ENCODE results near the gene RAVER2.
"Not testable (repeated sequence)": the region's sequence is repeated elsewhere in the genome, so short reads cannot be mapped to it uniquely, and the experiment has no call there.

The RAVER2 gene

DNA sequence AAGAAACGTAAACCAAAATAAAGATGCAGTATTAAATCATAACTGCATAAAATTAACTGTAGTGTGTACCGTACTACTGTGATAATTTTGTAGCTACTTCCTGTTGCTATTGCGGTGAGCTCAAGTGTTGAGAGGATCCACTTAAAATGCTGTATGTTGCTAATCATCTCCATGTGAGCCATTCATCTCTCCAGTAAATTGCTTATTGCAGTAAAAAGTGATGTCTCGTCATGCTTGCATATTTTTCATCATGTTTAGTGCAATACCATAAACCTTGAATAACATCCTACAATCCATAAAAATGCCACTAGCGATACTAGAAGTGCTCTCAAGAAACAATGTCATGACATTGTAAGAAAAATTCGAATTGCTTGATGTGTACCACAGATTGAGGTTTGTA lies 66.3 kb downstream of the RAVER2 start:
- Histone ChIP-seq H3K27me3 (ENCODE audit: insufficient read depth, poor library complexity, severe bottlenecking) (no peaks in the 10 kb centered on the region), H3K27ac (replicated peaks) (no peak overlapping the region), H3K4me3 (replicated peaks; ENCODE audit: insufficient read depth, low read length) (no peak overlapping the region)
- no peak for DNase-seq (ENCODE audit: low read depth in 1 of 2, low spot score in 1 of 2)
- TF ChIP-seq, protein P1, sequence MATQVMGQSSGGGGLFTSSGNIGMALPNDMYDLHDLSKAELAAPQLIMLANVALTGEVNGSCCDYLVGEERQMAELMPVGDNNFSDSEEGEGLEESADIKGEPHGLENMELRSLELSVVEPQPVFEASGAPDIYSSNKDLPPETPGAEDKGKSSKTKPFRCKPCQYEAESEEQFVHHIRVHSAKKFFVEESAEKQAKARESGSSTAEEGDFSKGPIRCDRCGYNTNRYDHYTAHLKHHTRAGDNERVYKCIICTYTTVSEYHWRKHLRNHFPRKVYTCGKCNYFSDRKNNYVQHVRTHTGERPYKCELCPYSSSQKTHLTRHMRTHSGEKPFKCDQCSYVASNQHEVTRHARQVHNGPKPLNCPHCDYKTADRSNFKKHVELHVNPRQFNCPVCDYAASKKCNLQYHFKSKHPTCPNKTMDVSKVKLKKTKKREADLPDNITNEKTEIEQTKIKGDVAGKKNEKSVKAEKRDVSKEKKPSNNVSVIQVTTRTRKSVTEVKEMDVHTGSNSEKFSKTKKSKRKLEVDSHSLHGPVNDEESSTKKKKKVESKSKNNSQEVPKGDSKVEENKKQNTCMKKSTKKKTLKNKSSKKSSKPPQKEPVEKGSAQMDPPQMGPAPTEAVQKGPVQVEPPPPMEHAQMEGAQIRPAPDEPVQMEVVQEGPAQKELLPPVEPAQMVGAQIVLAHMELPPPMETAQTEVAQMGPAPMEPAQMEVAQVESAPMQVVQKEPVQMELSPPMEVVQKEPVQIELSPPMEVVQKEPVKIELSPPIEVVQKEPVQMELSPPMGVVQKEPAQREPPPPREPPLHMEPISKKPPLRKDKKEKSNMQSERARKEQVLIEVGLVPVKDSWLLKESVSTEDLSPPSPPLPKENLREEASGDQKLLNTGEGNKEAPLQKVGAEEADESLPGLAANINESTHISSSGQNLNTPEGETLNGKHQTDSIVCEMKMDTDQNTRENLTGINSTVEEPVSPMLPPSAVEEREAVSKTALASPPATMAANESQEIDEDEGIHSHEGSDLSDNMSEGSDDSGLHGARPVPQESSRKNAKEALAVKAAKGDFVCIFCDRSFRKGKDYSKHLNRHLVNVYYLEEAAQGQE (IDR thresholded peaks at IDR 0.05; ENCODE audit: insufficient replicate concordance, low read depth): no peak
- TF ChIP-seq SPI1 (IDR thresholded peaks at IDR 0.05; ENCODE audit: borderline replicate concordance, low read depth) (no peak), POLR2AphosphoS5 (IDR thresholded peaks at IDR 0.05; ENCODE audit: low read depth) (no peak), GABPA (IDR thresholded peaks at IDR 0.05; ENCODE audit: low read depth) (no peak)
- TF ChIP-seq, protein P2, sequence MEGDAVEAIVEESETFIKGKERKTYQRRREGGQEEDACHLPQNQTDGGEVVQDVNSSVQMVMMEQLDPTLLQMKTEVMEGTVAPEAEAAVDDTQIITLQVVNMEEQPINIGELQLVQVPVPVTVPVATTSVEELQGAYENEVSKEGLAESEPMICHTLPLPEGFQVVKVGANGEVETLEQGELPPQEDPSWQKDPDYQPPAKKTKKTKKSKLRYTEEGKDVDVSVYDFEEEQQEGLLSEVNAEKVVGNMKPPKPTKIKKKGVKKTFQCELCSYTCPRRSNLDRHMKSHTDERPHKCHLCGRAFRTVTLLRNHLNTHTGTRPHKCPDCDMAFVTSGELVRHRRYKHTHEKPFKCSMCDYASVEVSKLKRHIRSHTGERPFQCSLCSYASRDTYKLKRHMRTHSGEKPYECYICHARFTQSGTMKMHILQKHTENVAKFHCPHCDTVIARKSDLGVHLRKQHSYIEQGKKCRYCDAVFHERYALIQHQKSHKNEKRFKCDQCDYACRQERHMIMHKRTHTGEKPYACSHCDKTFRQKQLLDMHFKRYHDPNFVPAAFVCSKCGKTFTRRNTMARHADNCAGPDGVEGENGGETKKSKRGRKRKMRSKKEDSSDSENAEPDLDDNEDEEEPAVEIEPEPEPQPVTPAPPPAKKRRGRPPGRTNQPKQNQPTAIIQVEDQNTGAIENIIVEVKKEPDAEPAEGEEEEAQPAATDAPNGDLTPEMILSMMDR (IDR thresholded peaks at IDR 0.05; ENCODE audit: insufficient read depth, low read length): no peak

DNA sequence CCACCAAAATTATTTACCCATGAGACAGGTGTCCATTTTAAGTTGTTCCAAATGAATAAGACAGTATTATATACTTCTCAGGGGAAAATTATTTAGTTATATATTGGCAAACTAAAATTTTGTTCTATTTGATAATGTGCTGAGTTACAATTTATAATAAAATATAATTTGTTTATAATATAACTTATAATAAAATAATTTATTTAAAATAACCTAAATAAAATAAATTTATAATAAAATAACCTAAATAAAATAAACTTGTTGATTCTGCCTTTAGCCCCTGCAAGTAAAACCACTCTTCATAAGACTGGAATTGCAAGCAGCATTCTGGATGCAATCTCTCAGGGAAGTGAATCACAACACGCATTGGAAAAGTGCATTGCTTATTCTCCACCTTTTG lies 69.6 kb downstream of the RAVER2 start:
- Histone ChIP-seq H3K27me3 (ENCODE audit: insufficient read depth, poor library complexity, severe bottlenecking) (no peaks in the 10 kb centered on the region), H3K27ac (replicated peaks) (no peak overlapping the region), H3K4me3 (replicated peaks; ENCODE audit: insufficient read depth, low read length) (no peak overlapping the region)
- no peak for DNase-seq (ENCODE audit: low read depth in 1 of 2, low spot score in 1 of 2)
- TF ChIP-seq GABPA (IDR thresholded peaks at IDR 0.05; ENCODE audit: low read depth) (no peak), SPI1 (IDR thresholded peaks at IDR 0.05; ENCODE audit: borderline replicate concordance, low read depth) (no peak), POLR2AphosphoS5 (IDR thresholded peaks at IDR 0.05; ENCODE audit: low read depth) (no peak)
- TF ChIP-seq, protein P2 (IDR thresholded peaks at IDR 0.05; ENCODE audit: insufficient read depth, low read length): no peak
- TF ChIP-seq, protein P1 (IDR thresholded peaks at IDR 0.05; ENCODE audit: insufficient replicate concordance, low read depth): no peak

DNA sequence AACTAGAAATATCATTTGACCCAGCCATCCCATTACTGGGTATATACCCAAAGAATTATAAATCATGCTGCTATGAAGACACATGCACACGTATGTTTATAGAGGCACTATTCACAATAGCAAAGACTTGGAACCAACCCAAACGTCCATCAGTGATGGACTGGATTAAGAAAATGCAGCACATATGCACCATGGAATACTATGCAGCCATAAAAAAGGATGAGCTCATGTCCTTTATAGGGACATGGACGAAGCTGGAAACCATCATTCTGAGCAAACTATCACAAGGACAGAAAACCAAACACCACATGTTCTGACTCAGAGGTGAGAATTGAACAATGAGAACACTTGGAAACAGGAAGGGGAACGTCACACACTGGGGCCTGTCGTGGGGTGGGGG lies 72.5 kb downstream of the RAVER2 start:
- H3K4me3 ChIP-seq (replicated peaks; ENCODE audit: insufficient read depth, low read length); H3K27me3 ChIP-seq (ENCODE audit: insufficient read depth, poor library complexity, severe bottlenecking); H3K27ac ChIP-seq (replicated peaks); DNase-seq (ENCODE audit: low read depth in 1 of 2, low spot score in 1 of 2): not testable (repeated sequence)

DNA sequence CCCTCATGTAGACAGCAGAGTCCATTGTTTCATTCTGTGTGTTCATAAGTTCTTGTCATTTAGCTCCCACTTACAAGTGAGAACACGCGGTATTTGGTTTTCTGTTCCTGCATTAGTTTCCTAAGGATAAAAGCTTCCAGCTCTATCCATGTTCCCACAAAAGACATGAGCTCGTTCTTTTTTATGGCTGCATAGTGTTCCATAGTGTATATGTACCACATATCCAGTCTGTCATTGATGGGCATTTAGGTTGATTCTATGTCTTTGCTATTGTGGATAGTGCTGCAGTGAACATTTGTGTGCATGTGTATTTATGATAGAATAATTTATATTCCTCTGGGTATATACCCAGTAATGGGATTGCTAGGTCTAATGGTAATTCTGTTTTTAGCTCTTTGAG lies 75.7 kb downstream of the RAVER2 start:
- not testable (repeated sequence) for H3K27me3 ChIP-seq (ENCODE audit: insufficient read depth, poor library complexity, severe bottlenecking); DNase-seq (ENCODE audit: low read depth in 1 of 2, low spot score in 1 of 2); H3K27ac ChIP-seq (replicated peaks); H3K4me3 ChIP-seq (replicated peaks; ENCODE audit: insufficient read depth, low read length)

DNA sequence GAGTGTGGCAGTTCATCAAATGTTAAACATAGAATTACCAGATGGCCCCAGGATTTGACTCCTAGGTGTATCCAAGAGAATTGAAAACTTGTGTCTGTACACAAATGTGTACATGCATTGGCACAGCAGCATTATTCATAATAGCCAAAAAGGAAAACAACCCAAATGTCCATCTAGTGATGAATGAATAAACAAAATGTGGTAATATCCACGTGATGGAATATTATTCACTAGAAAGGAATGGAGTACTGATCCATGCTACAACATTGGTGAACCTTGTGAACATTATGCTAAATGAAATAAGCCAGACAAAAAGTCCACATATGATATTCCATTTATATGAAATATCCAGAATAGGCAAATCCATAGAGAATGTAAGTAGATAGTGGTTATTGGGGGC lies 77.7 kb downstream of the RAVER2 start:
- Histone ChIP-seq H3K4me3 (replicated peaks; ENCODE audit: insufficient read depth, low read length) (no peak overlapping the region), H3K27ac (replicated peaks) (no peak overlapping the region), H3K27me3 (ENCODE audit: insufficient read depth, poor library complexity, severe bottlenecking) (no peaks in the 10 kb centered on the region)
- no peak for DNase-seq (ENCODE audit: low read depth in 1 of 2, low spot score in 1 of 2)
- TF ChIP-seq SPI1 (IDR thresholded peaks at IDR 0.05; ENCODE audit: borderline replicate concordance, low read depth): no peak
- TF ChIP-seq, protein P1 (IDR thresholded peaks at IDR 0.05; ENCODE audit: insufficient replicate concordance, low read depth): no peak
- no peak for TF ChIP-seq GABPA (IDR thresholded peaks at IDR 0.05; ENCODE audit: low read depth)
- TF ChIP-seq POLR2AphosphoS5 (IDR thresholded peaks at IDR 0.05; ENCODE audit: low read depth): no peak
- TF ChIP-seq, protein P2 (IDR thresholded peaks at IDR 0.05; ENCODE audit: insufficient read depth, low read length): no peak

Measured in HL-60 (cell line).